ENCODE results near the gene RGS7. TPM values are rescaled to one million over a fixed set of nuclear protein-coding genes. Genes with fewer than 3 reads are reported as not detected.
"Not testable (repeated sequence)": the region's sequence is repeated elsewhere in the genome, so short reads cannot be mapped to it uniquely, and the experiment has no call there.

Gene RGS7
- total and polyA plus RNA-seq, 2 experiments from 2014 or later = 0.32 to 1.7 TPM

- H3K4me2 ChIP-seq (ENCODE audit: unreplicated experiment) = peak overlapping the region; percentile 26
- H3K27ac ChIP-seq = peak overlapping the region; percentile 27; the same call in 1 of the 2 replicates
- no peaks in the 10 kb centered on the region for H3K9me2 ChIP-seq (ENCODE audit: insufficient read depth)
- H3K4me1 ChIP-seq (ENCODE audit: insufficient read depth) = peaks cover 37% of the 10 kb centered on the region
- DNase-seq = peak; percentile 58
- no peaks in the 10 kb centered on the region for H4K20me1 ChIP-seq (ENCODE audit: insufficient read depth)
- no peak overlapping the region for H3K4me3 ChIP-seq
- H3K79me2 ChIP-seq (ENCODE audit: insufficient read depth) = no peaks in the 10 kb centered on the region
- no peak overlapping the region for H2AFZ ChIP-seq
- no peaks in the 10 kb centered on the region for H3K9me3 ChIP-seq (ENCODE audit: low read depth)
- no peaks in the 10 kb centered on the region for H3K27me3 ChIP-seq (replicated peaks; ENCODE audit: insufficient read depth)
- H3K9ac ChIP-seq = no peak overlapping the region
- peaks cover 29% of the 10 kb centered on the region for H3F3A ChIP-seq (ENCODE audit: insufficient read depth)
- no peak for TF ChIP-seq EZH2 (IDR thresholded peaks at IDR 0.05; ENCODE audit: insufficient read depth, poor library complexity, severe bottlenecking)
- no peak for TF ChIP-seq EZH2phosphoT487 (IDR thresholded peaks at IDR 0.05; ENCODE audit: insufficient read depth, low read depth)
- H3K36me3 ChIP-seq (ENCODE audit: low read depth) = no peaks in the 10 kb centered on the region
- in situ Hi-C loops (cut with MboI) = loop anchor here (10.0 kb wide), 3 partner anchors 117 to 767 kb away; no protein-coding TSS in a partner anchor
- WGBS, 2 experiments (ENCODE audit: low coverage in 1 of 2, low lambda C conversion rate in 2 of 2, missing lambda C conversion rate in 2 of 2) = 30 to 34% methylated on average over 6 of the region's 6 CpGs
These were observed 619.2 kb downstream of the RGS7 start for GRCh38 chr1:240737766-240738265.

DNA sequence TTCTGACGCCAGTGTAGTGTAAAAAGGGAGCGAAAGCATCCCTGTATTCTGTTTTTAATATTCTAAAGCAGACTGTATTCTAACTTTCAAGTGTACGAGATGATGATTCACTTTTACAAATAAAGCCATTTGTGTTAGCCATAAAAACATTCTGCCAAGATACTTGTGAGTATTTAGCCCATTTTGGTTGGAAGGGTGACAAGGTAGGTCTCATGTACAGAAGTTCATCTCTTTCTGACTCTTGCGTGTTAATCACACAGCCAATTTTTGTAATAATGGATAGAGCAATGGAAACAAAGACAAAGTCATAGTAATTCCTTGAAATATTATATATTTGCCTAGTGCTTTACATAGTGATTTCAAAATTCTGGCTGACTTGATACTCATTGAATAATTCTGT, 619.7 kb downstream of the RGS7 start:
- H3K4me1 ChIP-seq (ENCODE audit: insufficient read depth) = peaks cover 37% of the 10 kb centered on the region
- TF ChIP-seq EZH2phosphoT487 (IDR thresholded peaks at IDR 0.05; ENCODE audit: insufficient read depth, low read depth) = no peak
- no peaks in the 10 kb centered on the region for H3K9me3 ChIP-seq (ENCODE audit: low read depth)
- H3K36me3 ChIP-seq (ENCODE audit: low read depth) = no peaks in the 10 kb centered on the region
- peaks cover 29% of the 10 kb centered on the region for H3F3A ChIP-seq (ENCODE audit: insufficient read depth)
- H3K27ac ChIP-seq = peak overlapping the region; percentile 27; the same call in 1 of the 2 replicates
- H4K20me1 ChIP-seq (ENCODE audit: insufficient read depth) = no peaks in the 10 kb centered on the region
- H3K4me3 ChIP-seq = peak overlapping the region; percentile 5; the same call in 1 of the 2 replicates
- 11 to 20% methylated on average over 4 of the region's 4 CpGs for WGBS, 2 experiments (ENCODE audit: low coverage in 1 of 2, low lambda C conversion rate in 2 of 2, missing lambda C conversion rate in 2 of 2)
- no peaks in the 10 kb centered on the region for H3K27me3 ChIP-seq (replicated peaks; ENCODE audit: insufficient read depth)
- H3K9me2 ChIP-seq (ENCODE audit: insufficient read depth) = no peaks in the 10 kb centered on the region
- in situ Hi-C loops (cut with MboI) = loop anchor here (10.0 kb wide), 3 partner anchors 118 to 768 kb away; no protein-coding TSS in a partner anchor
- no peak overlapping the region for H2AFZ ChIP-seq
- no peaks in the 10 kb centered on the region for H3K79me2 ChIP-seq (ENCODE audit: insufficient read depth)
- H3K4me2 ChIP-seq (ENCODE audit: unreplicated experiment) = peak overlapping the region; percentile 26
- no peak overlapping the region for H3K9ac ChIP-seq
- DNase-seq = peak; percentile 82

DNA sequence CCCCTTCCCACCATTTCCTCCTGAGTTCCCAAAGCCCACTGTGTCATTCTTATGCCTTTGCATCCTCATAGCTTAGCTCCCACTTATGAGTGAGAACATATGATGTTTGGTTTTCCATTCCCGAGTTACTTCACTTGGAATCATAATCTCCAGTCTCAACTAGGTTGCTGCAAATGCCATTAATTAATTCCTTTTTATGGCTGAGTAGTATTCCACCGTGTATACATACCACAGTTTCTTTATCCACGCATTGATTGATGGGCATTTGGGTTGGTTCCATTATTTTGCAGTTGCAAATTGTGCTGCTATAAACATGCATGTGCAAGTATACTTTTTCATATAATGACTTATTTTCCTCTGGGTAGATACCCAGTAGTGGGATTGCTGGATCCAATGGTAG, 622.3 kb downstream of the RGS7 start:
- not testable (repeated sequence) for H3K9ac ChIP-seq; H3K9me3 ChIP-seq (ENCODE audit: low read depth); H3K9me2 ChIP-seq (ENCODE audit: insufficient read depth); H3K79me2 ChIP-seq (ENCODE audit: insufficient read depth); H3K27me3 ChIP-seq (replicated peaks; ENCODE audit: insufficient read depth); H3K27ac ChIP-seq; H4K20me1 ChIP-seq (ENCODE audit: insufficient read depth); H3K4me3 ChIP-seq; H2AFZ ChIP-seq; H3K36me3 ChIP-seq (ENCODE audit: low read depth); DNase-seq; H3K4me2 ChIP-seq (ENCODE audit: unreplicated experiment)
- in situ Hi-C loops (cut with MboI) = loop anchor here (10.0 kb wide), 3 partner anchors 120 to 770 kb away; no protein-coding TSS in a partner anchor
- H3F3A ChIP-seq (ENCODE audit: insufficient read depth) = peaks cover 29% of the 10 kb centered on the region
- 81 to 88% methylated on average over 3 of the region's 3 CpGs for WGBS, 2 experiments (ENCODE audit: low coverage in 1 of 2, low lambda C conversion rate in 2 of 2, missing lambda C conversion rate in 2 of 2)
- peaks cover 30% of the 10 kb centered on the region for H3K4me1 ChIP-seq (ENCODE audit: insufficient read depth)

DNA sequence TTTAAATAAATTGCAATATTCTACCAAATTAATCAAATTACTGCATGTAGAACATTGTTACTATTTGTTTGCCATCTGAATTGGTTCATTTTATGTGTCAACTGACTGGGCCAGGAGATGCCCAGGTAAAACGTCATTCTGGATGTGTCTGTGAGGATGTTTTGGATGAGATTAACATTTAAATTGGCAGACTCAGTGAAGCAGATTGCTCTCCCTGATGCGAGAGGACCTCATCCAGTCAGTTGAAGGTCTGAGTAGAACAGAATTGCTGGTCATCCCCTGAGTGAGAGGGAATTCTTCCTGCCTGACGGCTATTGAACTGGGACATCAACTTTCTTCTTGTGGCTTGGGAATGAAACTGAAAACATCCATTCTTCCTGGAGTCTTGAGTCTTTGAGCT, 623.0 kb downstream of the RGS7 start:
- TF ChIP-seq EZH2phosphoT487 (IDR thresholded peaks at IDR 0.05; ENCODE audit: insufficient read depth, low read depth) (no peak), EZH2 (IDR thresholded peaks at IDR 0.05; ENCODE audit: insufficient read depth, poor library complexity, severe bottlenecking) (no peak)
- H3K9me3 ChIP-seq (ENCODE audit: low read depth) = no peaks in the 10 kb centered on the region
- no peaks in the 10 kb centered on the region for H3K79me2 ChIP-seq (ENCODE audit: insufficient read depth)
- no peak overlapping the region for H3K27ac ChIP-seq
- H3K9ac ChIP-seq = no peak overlapping the region
- in situ Hi-C loops (cut with MboI) = loop anchor here (10.0 kb wide), 3 partner anchors 121 to 771 kb away; no protein-coding TSS in a partner anchor
- DNase-seq = peak; percentile 8
- no peak overlapping the region for H3K4me3 ChIP-seq
- no peaks in the 10 kb centered on the region for H4K20me1 ChIP-seq (ENCODE audit: insufficient read depth)
- H3K27me3 ChIP-seq (replicated peaks; ENCODE audit: insufficient read depth) = no peaks in the 10 kb centered on the region
- no peak overlapping the region for H2AFZ ChIP-seq
- H3K36me3 ChIP-seq (ENCODE audit: low read depth) = no peaks in the 10 kb centered on the region
- no peaks in the 10 kb centered on the region for H3K9me2 ChIP-seq (ENCODE audit: insufficient read depth)
- H3F3A ChIP-seq (ENCODE audit: insufficient read depth) = peaks cover 21% of the 10 kb centered on the region
- 63 to 72% methylated on average over 3 of the region's 3 CpGs for WGBS, 2 experiments (ENCODE audit: low coverage in 1 of 2, low lambda C conversion rate in 2 of 2, missing lambda C conversion rate in 2 of 2)
- H3K4me1 ChIP-seq (ENCODE audit: insufficient read depth) = peaks cover 23% of the 10 kb centered on the region
- H3K4me2 ChIP-seq (ENCODE audit: unreplicated experiment) = no peak overlapping the region

Measured in GM23248 (cell line).